HG03442 (cell line): ENCODE results near the gene PTOV1.
A peak's percentile ranks its signal among the peaks of the same experiment; 100 is the strongest.
"Not testable (repeated sequence)": the region's sequence is repeated elsewhere in the genome, so short reads cannot be mapped to it uniquely, and the experiment has no call there.

ENCODE experiments used
- ATAC-seq: cut with Tn5 transposase; IDR thresholded peaks from one replicate; pipeline ENCODE4 v1.9.1; 2021; ENCODE audit warnings: mild to moderate bottlenecking, moderate library complexity; ENCODE audit not compliant: unreplicated experiment

PTOV1 gene

DNA sequence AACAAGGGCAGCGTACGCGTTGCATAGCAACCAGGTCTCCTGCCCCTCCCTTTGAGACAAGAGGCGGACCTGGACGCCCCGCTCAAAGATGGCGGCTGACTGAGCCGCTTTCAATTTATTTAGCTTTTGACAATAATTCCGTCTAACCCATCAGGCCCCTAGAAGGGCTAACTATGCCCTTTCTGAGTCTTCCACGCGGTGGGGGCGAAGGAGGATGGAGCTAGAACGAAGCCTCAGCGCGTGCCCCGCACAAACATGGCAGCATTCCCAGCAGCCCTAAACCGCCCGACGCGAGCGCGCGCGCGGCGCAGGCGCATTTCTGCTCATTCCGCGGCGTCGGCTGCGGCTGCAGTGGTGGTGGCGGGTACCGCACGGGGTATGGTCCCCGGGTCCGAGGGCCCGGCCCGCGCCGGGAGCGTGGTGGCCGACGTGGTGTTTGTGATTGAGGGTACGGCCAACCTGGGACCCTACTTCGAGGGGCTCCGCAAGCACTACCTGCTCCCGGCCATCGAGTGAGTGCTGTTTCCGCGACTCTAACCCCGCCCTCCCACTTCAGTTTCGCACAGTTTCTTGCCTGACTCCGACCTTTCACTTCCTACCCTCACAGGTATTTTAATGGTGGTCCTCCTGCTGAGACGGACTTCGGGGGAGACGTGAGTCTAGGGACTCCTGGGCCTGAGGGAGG is 32.9 kb upstream of the PTOV1 start, which contains the start of gene MED25:
TSS of gene MED25 (plus strand) at position 326 of the 685 bp plus-strand sequence. CDS start at position 379, 53 bp downstream.
- ATAC-seq, result peak; percentile 57

- no peak for ATAC-seq
Measured at GRCh38 chr19:49818649-49819370, 32.1 kb upstream of the PTOV1 start.

DNA sequence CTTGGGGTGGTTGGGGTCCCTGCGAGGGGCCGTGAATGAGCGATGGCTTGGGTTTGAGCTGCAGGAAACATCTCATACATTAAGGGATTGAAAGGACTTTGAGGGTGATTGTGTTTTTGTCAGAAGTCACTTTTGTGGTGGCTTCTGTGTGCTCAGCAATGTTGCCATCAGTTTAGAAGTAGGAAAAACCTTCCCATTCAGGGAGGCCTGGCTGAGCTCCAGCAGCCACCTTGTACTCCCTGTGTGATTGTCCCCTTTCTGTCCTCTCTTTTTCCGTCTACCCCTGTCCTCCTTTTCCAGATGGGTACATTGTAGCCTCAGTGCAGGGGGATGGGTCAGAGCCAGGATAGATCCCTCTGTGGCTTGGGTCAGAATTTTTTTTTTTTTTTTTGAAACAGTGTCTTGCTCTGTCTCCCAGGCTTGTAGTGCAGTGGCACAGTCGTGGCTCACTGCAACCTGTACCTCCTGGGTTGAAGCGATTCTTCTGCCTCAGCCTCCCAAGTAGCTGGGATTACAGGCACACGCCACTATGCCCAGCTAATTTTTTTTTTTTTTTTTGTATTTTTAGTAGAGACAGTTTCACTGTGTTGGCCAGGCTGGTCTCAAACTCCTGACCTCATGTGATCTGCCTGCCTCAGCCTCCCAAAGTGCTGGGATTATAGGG is 31.4 kb upstream of the PTOV1 start:
- not testable (repeated sequence) for ATAC-seq

DNA sequence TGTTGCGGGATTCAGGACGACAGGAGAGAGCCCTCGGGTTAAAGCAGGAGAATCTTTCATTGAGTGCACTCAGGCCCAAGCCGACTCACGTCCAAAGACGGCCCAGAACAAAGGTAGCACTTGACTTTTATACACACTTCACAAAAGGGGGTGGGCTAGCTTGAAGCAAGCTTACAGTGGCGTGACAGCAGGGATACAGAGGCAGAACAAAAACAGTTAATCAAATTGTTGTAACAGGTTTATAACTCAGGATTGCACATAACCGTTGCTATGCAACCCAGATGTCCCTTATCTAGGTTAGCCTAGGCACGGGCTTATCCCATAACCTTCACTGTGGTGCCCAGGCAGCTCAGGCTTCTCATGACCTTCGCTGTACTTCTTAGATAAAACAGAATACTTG is 30.8 kb upstream of the PTOV1 start:
- no peak for ATAC-seq

DNA sequence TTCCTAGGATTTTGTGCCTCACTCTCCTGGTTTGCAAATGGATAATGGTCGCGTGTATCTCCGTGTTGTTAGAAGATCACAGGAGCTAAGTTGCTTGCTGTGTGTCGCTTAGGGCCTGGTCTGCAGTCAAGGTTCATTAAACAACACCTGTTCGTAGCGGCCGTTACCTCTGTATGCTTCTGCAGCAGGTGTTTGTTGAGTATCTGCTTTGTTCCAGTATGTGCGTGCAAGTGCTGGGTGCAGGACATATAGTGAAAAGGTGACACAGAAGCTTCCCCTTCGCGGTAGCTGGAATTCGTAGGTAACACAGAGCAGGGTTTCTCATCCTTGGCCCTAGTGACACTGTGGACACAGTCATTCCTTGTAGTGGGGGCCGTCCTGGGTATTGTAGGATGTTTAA is 27.5 kb upstream of the PTOV1 start:
- ATAC-seq, result no peak

- no peak for ATAC-seq
Measured at GRCh38 chr19:49824662-49825061, 26.3 kb upstream of the PTOV1 start.

- ATAC-seq, result no peak
Measured at GRCh38 chr19:49827034-49827433, 23.9 kb upstream of the PTOV1 start.

- ATAC-seq, result no peak
Measured at GRCh38 chr19:49829200-49829599, 21.8 kb upstream of the PTOV1 start.

DNA sequence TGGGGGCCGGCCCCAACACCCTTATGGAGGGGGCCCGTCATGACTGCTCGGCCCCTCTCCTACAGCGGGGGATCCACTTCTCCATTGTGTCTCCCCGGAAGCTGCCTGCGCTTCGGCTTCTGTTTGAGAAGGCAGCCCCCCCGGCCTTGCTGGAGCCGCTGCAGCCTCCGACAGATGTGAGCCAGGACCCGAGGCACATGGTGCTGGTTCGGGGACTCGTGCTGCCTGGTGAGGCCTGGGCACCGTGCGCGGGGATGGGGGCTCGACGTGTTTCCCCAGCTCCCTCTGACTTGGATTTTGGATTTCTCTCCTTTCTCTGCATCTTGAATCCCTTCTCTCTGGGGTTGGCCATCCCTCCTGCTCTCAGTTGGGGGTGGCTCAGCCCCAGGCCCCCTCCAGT is 21.2 kb upstream of the PTOV1 start:
- ATAC-seq, result no peak

- ATAC-seq, result no peak
Measured at GRCh38 chr19:49830766-49831165, 20.2 kb upstream of the PTOV1 start.

- ATAC-seq, result no peak
Measured at GRCh38 chr19:49831592-49831991, 19.4 kb upstream of the PTOV1 start.

GRCh38 chr19:49832556-49832955 is 18.4 kb upstream of the PTOV1 start:
- ATAC-seq, result no peak

- no peak for ATAC-seq
Measured at GRCh38 chr19:49833599-49833998, 17.4 kb upstream of the PTOV1 start.

GRCh38 chr19:49835562-49835961 is 15.4 kb upstream of the PTOV1 start:
- no peak for ATAC-seq

GRCh38 chr19:49836176-49837008 is 14.6 kb upstream of the PTOV1 start:
- ATAC-seq, result no peak

DNA sequence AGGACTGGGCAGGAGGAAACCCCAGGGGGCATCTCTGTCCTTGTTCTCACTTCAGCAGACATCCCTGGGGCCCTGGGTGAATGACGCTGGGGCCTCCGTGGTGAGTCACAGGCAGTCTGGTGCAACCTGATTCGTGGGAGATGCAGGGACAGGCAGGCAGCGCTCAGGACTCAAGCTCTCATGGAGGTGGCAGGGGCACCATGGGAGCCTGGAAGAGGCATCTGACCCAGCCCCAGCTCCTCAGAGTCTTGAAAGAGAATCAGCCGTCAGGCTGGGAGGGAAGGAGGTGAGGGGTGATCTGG is 14.0 kb upstream of the PTOV1 start:
- no peak for ATAC-seq

GRCh38 chr19:49837425-49837824 is 13.5 kb upstream of the PTOV1 start:
- no peak for ATAC-seq

- no peak for ATAC-seq
Measured at GRCh38 chr19:49838885-49839588, 11.9 kb upstream of the PTOV1 start.

DNA sequence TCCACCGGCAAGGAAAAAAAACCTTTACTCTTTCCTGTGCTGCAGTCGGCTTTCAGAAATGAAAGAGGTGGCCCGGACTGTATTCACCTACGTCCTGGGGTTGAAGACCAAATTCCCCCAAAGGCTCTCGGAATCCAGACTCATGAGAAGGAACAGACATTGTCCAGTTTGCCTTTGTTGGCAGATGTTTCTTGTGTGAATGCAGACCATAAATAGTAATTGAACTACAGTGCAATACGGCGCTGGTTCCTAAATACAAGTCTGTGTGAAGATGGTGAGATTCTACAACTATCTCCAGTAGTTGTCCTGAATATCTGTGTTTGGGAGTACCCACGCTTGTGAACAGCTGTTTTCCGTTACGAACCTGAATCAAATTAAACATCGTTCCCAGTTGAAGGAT is 11.2 kb upstream of the PTOV1 start:
- no peak for ATAC-seq

GRCh38 chr19:49840321-49840720 is 10.6 kb upstream of the PTOV1 start:
- ATAC-seq, result no peak
